HG03159 (cell line): ENCODE measurements around the gene SEMA4D.
A peak's percentile ranks its signal among the peaks of the same experiment; 100 is the strongest.

Experiments used
- ATAC-seq: cut with Tn5 transposase; IDR thresholded peaks from one replicate; pipeline ENCODE4 v1.9.1; 2021; ENCODE audit warnings: mild to moderate bottlenecking, moderate library complexity; ENCODE audit not compliant: unreplicated experiment

The SEMA4D gene

DNA sequence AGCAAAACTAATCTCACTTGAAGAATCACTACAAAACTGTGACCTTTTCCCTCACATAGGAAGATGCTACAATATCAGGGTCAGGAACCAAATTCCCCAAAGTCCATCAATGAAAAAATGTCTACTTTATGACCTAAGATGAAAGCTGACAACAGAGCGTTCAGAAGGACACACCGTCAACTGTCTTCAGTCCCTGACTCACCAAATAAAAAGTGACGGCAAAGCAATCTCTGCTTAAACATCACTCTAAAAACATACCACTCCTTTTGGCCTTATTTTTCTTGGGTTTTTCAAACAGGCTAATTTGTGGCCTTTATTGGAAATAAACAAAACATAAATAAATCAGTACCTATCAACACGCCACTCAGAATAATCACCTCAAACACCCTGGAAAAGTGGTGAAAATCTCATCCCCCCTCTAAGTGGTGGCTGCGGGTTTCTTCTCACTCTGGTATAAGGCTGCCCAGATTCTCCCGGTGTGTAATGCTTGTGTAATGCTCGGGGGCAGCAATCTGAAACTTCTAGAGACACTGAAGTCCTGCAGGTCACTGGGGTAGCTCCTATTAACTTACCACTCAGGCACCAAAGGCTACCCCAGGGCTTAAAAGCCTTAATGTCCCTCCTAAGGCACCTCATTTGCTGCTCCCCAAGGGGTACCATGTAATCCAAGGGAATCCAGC lies 29.5 kb downstream of the SEMA4D start:
- ATAC-seq = no peak

GRCh38 chr9:89467278-89467625 lies 30.7 kb downstream of the SEMA4D start:
- no peak for ATAC-seq

GRCh38 chr9:89466451-89467277 lies 31.2 kb downstream of the SEMA4D start:
- peak; percentile 68 for ATAC-seq

DNA sequence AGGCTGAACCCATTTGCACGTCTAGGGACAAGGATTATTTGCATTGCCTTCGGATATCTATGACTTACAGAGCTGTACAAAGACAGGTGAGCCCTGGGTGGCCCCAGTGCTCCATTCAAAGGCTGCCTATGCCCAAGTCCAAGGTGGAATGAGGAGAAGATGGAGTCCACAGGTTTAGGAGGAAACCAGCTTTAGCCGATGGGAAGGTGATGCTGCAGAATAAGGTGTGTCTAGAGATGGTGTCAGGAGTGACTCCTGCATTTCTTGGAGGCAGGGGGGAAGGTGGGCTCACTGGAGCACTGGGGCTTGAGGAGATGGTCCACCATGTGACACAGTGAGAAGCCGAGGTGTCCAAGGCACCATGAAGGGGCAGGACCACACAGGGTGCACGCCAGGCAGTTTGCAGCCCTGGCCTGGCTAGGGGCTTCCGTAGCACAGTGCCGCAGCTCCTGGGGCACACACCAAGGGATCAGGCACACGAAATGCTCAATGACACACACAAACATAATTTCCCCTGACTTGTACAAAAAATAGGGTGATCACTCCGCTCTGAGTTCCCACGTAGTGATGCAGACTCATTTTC lies 32.1 kb downstream of the SEMA4D start:
- no peak for ATAC-seq

DNA sequence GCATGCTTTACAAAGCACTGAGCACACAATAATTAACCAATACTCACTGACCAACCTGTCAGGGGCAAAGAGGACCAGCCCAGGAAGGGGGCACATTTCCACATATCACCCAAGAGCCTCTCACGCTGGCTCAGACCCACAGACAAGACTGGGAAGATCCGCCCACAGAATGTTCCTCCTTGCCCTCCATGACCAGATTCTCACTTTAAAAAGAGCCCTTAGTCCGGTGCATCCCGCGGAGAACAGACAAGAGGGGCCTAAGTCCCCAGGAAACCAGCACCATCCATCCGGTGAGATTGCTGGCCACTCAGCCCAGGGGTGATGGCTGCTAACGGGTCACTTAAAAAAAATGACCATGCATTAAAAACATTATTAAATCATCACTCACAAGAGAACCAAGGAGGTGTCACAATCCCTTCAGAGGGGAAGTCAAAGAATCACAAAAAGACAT lies 32.9 kb downstream of the SEMA4D start:
- no peak for ATAC-seq

- ATAC-seq = no peak
These were observed 33.5 kb downstream of the SEMA4D start for GRCh38 chr9:89464300-89464901.

GRCh38 chr9:89462817-89463683 lies 34.9 kb downstream of the SEMA4D start:
- ATAC-seq = no peak

GRCh38 chr9:89462199-89462598 lies 35.7 kb downstream of the SEMA4D start:
- no peak for ATAC-seq

DNA sequence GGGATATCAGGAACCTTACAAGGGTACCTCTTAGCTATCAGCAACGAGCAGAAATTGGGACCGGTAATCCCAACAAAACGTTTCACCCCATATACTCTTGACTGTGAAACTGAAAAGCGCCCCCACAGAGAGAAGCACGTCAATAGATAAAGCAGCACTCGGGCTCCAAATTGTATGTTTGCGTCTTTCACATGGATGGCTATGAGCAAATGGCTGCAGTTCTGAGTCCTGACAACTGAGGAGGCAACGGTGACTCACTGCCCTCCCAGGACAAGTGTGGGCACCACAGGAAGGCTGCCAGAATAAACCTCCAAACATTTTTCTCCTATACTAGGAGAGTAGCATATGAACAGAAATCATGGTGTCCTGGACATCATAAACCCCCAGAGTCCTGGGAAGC lies 36.6 kb downstream of the SEMA4D start:
- ATAC-seq = no peak

DNA sequence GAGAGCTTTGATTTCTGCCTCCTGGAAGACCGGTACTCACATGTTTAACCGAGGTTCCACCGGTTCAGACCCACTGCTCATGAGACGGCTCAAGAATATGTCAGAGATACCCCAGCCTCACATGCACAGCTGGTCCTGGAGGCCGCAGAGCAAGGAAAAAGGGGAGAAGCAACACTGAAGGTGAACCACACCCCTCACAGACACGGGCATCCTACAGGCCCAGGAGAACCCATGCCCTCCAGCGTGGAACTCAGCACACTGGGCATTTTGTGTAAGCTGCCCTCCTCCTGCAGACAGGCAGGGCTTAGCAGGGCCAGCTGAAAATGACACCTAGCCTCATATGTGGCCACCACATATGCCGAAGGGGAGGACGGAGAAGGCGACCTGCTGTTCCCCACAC lies 37.4 kb downstream of the SEMA4D start:
- ATAC-seq = no peak

DNA sequence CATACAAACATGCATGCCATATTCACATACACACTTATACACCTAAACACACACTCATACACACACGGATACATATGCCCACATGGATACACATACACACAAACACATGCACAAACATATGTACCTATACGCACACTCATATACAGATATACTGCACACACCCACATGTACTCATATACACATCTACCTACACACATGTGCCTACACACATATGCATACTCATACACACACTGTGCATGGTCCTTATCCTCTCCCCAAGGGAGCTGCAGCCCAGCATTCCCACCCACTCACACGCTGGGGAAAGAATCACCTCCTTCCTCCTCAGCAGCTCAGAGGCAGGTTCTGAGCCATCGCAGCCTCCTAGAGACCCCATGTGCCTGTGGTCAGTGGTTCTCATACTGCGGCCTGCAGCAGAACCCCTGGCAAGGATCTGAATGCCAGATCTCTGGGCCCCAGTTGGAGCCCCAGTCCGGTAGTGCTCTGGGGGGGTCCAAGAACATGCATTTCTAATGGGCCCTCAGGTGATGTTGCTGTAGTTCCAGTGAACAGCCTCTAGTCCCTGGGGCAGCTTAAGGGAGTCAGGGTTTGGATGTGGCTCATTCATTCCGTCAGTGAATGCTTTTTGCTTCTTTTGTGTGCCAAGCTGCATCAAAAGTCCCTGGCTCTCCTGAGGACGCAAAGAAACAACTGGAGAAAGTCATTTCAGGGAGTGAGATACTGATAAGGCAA lies 39.0 kb downstream of the SEMA4D start:
- no peak for ATAC-seq

DNA sequence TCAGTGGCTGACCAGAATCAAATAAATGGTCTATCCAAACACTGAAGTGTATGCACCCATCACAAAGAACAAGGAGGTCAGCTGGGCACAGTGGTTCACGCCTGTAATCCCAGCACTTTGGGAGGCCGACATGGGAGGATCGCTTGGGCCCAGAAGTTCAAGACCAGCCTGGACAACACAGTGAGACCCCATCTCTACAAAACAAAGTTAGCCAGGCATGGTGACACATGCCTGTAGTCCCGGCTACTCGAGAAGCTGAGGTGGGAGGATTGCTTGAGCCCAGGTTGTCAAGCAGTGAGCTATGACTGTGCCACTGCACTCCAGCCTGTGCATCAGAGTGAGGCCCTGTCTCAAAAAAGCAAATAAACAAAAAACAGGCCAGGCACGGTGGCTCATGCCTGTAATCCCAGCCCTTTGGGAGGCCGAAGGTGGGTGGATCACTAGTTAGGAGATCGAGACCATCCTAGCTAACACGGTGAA lies 40.5 kb downstream of the SEMA4D start:
- ATAC-seq = no peak

DNA sequence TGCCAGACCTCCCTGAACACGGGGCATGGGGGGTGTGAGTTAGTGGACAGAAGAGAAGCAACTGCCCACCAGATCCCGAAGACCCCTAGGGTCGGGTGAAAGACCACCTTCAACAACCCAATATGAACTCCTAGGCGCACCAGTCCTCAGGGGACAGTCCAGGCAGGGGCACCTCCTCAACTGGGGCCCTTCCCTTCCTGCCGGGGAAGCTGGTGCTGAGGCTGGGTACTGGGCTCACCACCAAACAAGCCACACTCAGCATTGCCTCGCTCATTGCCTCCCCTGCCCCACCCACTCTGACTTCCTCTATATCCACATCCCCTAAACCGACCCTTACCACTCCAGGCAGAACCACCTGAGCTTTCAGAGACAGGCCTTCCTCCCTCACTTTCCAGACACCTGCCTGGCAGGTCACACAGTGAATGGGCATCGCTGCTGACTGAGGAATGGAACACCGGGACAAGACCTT lies 42.5 kb downstream of the SEMA4D start:
- no peak for ATAC-seq

DNA sequence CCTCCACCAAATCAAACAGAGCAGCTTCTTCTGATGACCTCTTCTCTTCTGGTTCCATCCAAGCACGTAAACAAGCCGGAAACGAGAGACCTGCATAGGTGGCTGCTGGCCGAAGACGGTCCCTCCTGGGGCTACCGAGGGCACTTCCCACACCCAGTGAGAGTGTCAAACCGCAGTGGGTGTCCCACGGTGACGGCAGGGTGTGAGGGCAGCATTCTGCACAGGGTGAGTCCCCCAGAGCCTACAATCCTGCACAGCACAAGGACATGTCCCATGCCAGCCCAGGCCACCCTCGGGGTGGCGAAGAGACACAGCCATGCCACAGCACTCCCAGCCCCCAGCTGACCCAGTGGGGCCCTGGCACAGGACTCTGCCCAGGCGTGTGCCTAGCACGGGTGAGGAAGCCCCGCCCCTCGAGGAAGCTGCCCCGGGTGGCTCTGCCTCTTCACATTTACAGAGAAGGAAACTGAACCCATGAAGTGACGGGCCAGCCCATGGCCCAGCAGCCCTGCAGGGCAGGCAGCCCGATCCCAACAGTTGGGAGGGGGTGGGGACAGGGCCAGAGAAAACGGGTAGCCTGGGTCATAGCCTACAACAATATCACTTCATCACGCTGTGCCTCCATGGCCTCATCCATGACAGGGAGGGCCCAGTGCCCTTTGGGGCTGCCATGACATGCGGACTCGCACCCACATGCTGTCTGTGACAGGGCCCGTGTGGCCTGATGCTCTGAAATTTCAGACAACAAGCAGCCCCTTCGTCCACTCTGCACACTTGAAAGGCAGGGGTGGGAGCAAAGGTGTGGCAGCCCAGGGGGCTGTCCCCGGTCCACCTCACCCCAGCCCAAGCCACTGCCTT lies 43.2 kb downstream of the SEMA4D start:
- no peak for ATAC-seq

DNA sequence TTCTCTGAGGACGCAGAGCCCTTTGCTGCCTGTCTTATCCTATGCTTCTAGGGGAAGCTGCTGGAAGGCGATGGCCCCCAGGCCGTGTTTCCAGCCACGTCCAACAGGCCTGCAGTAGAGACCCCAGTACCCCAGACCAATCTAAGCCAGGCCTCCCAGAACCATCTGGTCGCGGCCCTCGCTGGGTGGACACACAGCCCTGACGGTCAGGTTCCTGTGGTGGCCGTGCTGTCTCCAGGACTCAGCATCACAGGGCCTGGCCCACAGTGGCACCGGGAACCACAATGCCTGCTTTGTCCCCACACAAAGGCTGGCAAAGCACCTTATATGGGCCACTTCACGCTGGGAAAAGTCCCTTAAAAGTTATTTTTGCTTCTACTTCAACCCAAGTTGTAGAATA lies 44.5 kb downstream of the SEMA4D start:
- no peak for ATAC-seq

- no peak for ATAC-seq
These were observed 45.4 kb downstream of the SEMA4D start for GRCh38 chr9:89452561-89452960.

DNA sequence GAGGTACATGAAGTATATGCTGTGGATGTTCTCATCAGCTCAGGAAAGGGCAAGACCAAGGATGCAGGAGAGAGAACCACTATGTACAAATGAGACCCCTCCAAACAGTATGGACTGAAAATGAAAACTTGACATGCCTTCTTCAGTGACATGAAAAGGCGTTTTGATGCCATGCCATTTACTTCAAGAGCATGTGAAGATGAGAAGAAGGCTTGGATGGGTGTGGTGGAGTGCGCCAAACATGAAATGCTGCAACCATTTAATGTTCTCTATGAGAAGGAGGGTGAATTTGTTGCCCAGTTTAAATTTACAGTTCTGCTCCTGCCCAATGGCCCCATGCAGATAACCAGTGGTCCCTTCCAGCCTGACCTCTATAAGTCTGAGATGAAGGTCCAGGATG lies 47.7 kb downstream of the SEMA4D start:
- no peak for ATAC-seq

DNA sequence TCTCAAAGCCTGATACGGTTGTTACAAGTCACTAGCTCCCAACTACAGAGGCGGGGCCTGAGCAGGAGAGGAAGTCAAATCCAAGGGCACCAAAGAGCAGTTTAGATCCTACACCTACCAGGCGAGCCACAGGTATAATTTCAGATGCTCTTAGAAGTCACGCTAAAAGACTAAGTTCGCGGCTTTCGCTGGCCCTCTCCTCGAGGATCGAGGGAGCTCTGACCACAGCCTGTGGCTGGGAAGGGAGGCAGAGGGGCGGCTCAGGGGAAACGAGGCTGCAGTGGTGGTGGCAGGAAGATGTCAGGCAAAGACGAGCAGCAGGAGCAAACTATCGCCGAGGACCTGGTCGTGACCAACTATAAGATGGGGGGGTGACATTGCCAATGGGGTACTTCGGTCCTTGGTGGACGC lies 48.6 kb downstream of the SEMA4D start:
- no peak for ATAC-seq

GRCh38 chr9:89448821-89449220 lies 49.1 kb downstream of the SEMA4D start:
- ATAC-seq = no peak
